ENCODE data around the gene ZNF469.

GRCh38 chr16:88375236-88375975, 7.4 kb upstream of the ZNF469 start:
- no peak for TF ChIP-seq CTCF (IDR thresholded peaks at IDR 0.05)
- TF ChIP-seq POLR2A (IDR thresholded peaks at IDR 0.05), result no peak
